ENCODE results near the gene HSD17B7. TPM values are rescaled to one million over a fixed set of nuclear protein-coding genes. Genes with fewer than 3 reads are reported as not detected.
"Not testable (repeated sequence)": the region's sequence is repeated elsewhere in the genome, so short reads cannot be mapped to it uniquely, and the experiment has no call there.

HSD17B7 gene
- total RNA-seq, 4 donors from 2014 or later: 12.4 to 23.7 (median 19.8) TPM

DNA sequence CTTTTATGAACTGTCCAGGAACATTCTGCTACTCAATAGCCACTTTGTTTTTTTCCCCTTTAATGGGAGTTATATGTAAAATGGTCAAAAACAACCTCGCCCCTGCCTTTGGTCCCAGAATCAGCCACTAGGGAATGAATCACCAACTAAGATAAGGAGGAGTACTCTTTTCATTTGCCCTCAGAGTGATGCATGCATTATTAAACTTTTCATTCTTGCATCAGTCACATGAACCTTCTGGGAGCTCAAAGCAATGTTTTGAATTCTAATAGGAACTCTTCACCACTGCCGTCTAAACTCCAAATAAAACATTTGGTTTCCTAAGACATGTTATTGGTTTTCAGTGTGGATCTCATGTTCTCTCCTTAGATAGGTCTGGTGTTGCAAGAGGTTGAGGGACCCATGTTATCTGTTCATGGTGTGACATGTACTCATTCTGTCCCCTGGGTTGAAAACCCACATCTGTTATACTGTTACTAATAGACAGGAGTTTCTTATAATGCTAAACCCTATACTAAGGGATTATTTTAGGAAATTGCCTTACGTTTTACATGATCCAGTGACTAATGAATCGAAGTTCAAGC is 17.8 kb upstream of the HSD17B7 start:
- no peaks in the 10 kb centered on the region for H3K9me3 ChIP-seq
- no peaks in the 10 kb centered on the region for H3K27me3 ChIP-seq
- H3K27ac ChIP-seq: peak overlapping the region in 2 of 4 donors; percentile 7 to 63
- no peak overlapping the region for H3K4me3 ChIP-seq
- DNase-seq (ENCODE audit: low spot score in 2 of 2): peak in 1 of 2 donors; percentile 33
- H3K36me3 ChIP-seq: peaks cover 0 to 83% (median 0%) of the 10 kb centered on the region in 3 donors
- TF ChIP-seq, protein P1, sequence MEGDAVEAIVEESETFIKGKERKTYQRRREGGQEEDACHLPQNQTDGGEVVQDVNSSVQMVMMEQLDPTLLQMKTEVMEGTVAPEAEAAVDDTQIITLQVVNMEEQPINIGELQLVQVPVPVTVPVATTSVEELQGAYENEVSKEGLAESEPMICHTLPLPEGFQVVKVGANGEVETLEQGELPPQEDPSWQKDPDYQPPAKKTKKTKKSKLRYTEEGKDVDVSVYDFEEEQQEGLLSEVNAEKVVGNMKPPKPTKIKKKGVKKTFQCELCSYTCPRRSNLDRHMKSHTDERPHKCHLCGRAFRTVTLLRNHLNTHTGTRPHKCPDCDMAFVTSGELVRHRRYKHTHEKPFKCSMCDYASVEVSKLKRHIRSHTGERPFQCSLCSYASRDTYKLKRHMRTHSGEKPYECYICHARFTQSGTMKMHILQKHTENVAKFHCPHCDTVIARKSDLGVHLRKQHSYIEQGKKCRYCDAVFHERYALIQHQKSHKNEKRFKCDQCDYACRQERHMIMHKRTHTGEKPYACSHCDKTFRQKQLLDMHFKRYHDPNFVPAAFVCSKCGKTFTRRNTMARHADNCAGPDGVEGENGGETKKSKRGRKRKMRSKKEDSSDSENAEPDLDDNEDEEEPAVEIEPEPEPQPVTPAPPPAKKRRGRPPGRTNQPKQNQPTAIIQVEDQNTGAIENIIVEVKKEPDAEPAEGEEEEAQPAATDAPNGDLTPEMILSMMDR (IDR thresholded peaks at IDR 0.05): no peak
- no peak for TF ChIP-seq POLR2A (IDR thresholded peaks at IDR 0.05)
- TF ChIP-seq EP300 (IDR thresholded peaks at IDR 0.05): peak in 1 of 2 donors; percentile 60
- no peaks in the 10 kb centered on the region for H3K4me1 ChIP-seq
- 68 to 74% methylated on average over 4 of the region's 4 CpGs for WGBS, 2 donors

DNA sequence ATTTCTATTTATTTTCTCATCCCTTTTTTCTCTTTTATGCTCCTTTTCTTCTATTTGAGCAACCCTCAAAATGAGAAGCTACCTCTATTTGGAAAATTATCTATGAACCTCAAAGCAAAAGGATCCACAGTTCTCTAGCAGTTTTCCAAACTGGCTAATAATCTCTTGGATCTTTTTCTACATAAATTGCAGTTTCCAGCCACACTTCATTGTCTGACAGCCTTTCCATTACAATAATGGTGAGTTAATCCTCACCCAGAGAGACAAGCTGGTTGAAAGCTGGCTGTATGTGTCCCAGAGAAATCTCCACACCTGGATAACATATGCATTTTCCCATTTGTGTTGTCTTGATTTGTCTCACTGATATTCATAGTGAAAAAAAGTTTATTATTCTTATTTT is 16.5 kb upstream of the HSD17B7 start:
- H3K27ac ChIP-seq: no peak overlapping the region
- DNase-seq (ENCODE audit: low spot score in 2 of 2): no peak
- H3K4me1 ChIP-seq: no peaks in the 10 kb centered on the region
- no peaks in the 10 kb centered on the region for H3K27me3 ChIP-seq
- H3K36me3 ChIP-seq: peaks cover 0 to 79% (median 0%) of the 10 kb centered on the region in 3 donors
- TF ChIP-seq, protein P1 (IDR thresholded peaks at IDR 0.05): no peak
- H3K4me3 ChIP-seq: no peak overlapping the region
- H3K9me3 ChIP-seq: no peaks in the 10 kb centered on the region

DNA sequence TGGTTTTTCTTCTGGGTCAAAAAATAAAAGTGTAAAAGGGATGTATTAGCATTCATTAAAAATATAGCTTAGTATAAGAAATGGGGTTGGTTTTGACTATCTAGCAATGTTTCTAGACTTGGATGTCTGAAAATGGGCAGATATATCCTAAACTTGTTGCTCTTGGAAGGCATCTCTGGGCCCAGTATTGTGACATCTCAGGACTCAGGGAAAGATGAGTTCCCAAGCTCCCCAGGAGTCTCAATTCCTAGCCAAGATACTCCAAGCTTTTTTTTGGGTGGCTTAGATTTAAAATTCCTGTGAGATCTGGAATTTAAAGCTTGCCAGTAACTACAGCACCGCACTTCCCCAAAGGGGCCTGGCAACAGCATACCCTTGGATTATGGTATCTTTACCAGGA is 11.5 kb upstream of the HSD17B7 start:
- Histone ChIP-seq H3K36me3 (peaks cover 0 to 66% (median 5%) of the 10 kb centered on the region in 3 donors), H3K27me3 (no peaks in the 10 kb centered on the region), H3K9me3 (no peaks in the 10 kb centered on the region), H3K4me1 (no peaks in the 10 kb centered on the region), H3K27ac (no peak overlapping the region), H3K4me3 (no peak overlapping the region)
- 96 to 97% methylated on average over 1 of the region's 1 CpG for WGBS, 2 donors
- no peak for DNase-seq (ENCODE audit: low spot score in 2 of 2)
- TF ChIP-seq, protein P1 (IDR thresholded peaks at IDR 0.05): no peak
- TF ChIP-seq POLR2A (IDR thresholded peaks at IDR 0.05) (no peak), EP300 (IDR thresholded peaks at IDR 0.05) (no peak)

DNA sequence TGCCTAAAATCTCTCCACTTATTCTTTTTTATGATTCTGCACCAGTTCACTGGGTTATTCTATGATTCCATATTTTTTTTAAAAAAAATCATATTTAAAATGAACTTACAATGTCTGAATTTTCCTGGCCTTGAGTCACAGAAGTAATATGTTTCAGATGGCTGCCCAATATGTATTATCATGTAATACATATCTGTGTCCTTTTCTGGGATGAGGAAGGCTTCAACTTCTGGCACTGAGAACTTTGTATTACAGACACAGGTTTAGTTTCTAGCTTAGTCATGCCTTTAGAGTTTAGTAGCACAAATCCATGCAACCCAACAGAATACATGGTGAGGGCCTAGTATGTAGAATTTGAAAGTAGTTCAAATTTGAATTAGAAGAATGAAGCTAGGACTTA is 7.8 kb upstream of the HSD17B7 start:
- peaks cover 0 to 41% (median 5%) of the 10 kb centered on the region in 3 donors for H3K36me3 ChIP-seq
- TF ChIP-seq POLR2A (IDR thresholded peaks at IDR 0.05) (no peak), EP300 (IDR thresholded peaks at IDR 0.05) (no peak)
- TF ChIP-seq, protein P1 (IDR thresholded peaks at IDR 0.05): no peak

DNA sequence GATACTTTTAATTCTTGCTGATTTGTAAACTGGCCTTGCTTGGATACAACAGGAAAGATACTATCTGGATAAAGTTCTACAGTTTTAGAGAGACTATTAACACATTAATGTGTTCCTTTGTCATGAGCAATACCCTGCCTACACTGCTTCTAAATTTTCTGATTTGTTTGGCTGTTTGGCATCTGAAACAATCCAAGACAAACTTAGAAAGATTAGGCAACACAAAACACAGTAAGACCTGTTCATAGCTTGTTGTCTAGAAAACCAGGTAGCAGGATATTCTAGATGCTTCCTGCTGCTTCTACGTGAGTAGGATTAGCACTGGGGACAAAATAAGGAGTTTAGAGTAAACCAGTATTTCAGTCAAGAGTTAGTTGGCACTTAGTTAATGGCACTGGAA is 5.6 kb upstream of the HSD17B7 start:
- not testable (repeated sequence) for DNase-seq (ENCODE audit: low spot score in 2 of 2); H3K4me1 ChIP-seq; H3K27ac ChIP-seq; H3K27me3 ChIP-seq; H3K4me3 ChIP-seq; H3K9me3 ChIP-seq
- peaks cover 0 to 23% (median 5%) of the 10 kb centered on the region in 3 donors for H3K36me3 ChIP-seq
- 100% methylated on average over 1 of the region's 1 CpG for WGBS, 2 donors

More for the DNA sequence above, 7.8 kb upstream of the HSD17B7 start:
- Histone ChIP-seq H3K4me1 (no peaks in the 10 kb centered on the region), H3K9me3 (no peaks in the 10 kb centered on the region), H3K27me3 (no peaks in the 10 kb centered on the region), H3K4me3 (no peak overlapping the region), H3K27ac (no peak overlapping the region)
- DNase-seq (ENCODE audit: low spot score in 2 of 2): no peak

DNA sequence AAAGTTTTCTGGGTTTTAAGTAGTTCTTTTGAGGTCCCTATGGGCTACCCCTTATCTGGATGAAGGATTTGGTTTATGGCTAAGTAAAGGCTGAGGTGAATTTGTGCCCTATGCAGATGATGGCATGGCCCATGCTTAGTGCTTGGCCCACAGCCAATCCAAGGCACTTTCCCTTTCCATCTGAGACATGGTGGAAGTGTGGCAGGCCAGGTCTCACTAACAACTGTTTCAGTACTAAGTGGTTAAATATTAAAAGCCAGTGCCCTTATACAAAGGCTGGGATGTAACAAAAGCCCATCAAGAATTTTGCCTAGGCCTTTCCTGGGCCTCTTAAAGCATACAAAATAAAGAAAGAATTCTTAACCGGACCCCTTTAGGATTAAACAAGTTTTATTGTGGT is 1.7 kb upstream of the HSD17B7 start:
- not testable (repeated sequence) for H3K27me3 ChIP-seq; H3K4me1 ChIP-seq; H3K4me3 ChIP-seq; H3K9me3 ChIP-seq; DNase-seq (ENCODE audit: low spot score in 2 of 2); H3K36me3 ChIP-seq; H3K27ac ChIP-seq
- WGBS, 2 donors: 88 to 91% methylated on average over 1 of the region's 1 CpG

DNA sequence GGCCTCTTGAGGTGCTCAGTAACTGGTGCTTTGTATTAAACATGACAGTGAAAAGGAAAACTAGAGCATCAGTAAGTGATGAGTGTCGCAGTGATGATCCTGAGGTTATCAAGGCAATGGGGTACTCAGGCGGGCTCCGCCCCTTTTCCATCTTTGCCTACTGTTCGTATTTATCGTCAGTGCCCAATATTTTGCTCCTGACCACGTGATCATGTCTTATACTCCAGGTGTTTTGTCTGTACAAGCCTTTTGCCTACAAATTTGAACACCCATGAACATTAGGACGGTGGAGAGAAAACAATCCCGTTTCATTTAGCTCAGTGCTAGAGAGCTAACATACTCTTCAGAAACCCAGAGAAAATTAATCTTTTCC is 469 bp downstream of the HSD17B7 start:
- H3K27me3 ChIP-seq; H3K9me3 ChIP-seq; DNase-seq (ENCODE audit: low spot score in 2 of 2); H3K36me3 ChIP-seq; H3K4me1 ChIP-seq: not testable (repeated sequence)
- H3K27ac ChIP-seq: peak overlapping the region; percentile 73 to 94 (median 80)
- H3K4me3 ChIP-seq: peak overlapping the region; percentile 39 to 58 (median 50)
- WGBS, 2 donors: 0% methylated on average over 6 of the region's 8 CpGs; no CpG with 5 or more reads in 1 of the 2 donors

DNA sequence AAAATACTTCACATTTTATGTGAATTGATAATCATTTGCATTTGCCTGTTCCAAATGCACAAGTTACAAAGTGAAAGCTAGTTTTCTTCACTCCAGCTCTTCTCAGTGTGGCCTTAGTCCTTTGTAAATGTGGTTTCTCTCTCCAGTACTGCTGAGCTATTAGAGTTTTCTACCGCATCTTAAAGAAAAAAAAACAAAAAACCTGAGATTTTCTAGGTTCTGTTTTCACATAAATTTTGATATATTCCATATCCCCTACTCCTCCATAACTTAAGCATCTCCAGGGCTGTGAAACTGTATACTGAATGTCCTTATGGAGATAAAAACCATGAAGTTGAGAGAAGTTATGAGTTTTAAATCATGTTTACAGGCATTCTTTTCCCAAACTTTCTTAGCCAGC is 3.8 kb downstream of the HSD17B7 start:
- H3K9me3 ChIP-seq; H3K4me1 ChIP-seq; H3K27ac ChIP-seq; DNase-seq (ENCODE audit: low spot score in 2 of 2); H3K4me3 ChIP-seq; H3K27me3 ChIP-seq: not testable (repeated sequence)
- WGBS, 2 donors: 45 to 47% methylated on average over 1 of the region's 1 CpG
- H3K36me3 ChIP-seq: peaks cover 0 to 14% (median 0%) of the 10 kb centered on the region in 3 donors

DNA sequence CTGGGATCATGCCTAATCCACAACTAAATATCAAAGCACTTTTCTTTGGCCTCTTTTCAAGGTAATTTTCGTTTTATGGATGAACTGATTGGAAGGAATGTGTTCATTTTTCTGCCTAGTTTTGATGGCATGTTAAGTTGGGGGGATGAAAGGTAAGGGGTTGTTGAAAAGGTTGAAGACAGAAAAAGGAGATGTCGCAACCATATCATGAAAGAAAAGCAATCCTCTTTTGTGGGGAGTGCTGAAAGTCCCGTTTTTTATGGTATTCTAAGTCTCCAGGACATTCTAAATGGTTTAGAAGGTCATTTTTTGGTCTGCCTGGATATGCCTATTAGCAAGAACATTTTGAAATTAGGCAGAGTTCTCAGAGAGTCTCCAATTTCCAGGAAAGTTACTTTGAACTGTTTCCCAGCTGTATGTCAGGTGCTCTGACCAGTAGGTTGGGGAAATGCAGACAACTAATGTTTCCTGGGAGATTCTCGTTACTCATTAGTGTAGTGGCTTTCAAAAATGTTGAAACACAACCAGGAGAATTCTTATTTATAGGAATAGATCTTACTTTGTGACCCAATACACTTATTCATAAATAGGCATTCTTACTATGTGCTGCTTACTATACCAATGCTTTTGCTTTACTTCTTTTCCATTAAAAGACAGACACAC is 6.2 kb downstream of the HSD17B7 start:
- DNase-seq (ENCODE audit: low spot score in 2 of 2); H3K27me3 ChIP-seq: not testable (repeated sequence)

More for the DNA sequence above, 6.2 kb downstream of the HSD17B7 start:
- not testable (repeated sequence) for H3K4me1 ChIP-seq, H3K4me3 ChIP-seq, H3K27ac ChIP-seq, H3K9me3 ChIP-seq
- peaks cover 0 to 33% (median 0%) of the 10 kb centered on the region in 3 donors for H3K36me3 ChIP-seq
- WGBS, 2 donors: 60 to 65% methylated on average over 4 of the region's 4 CpGs
